Raji (cell line): ENCODE results near the gene TUG1.

Source experiments
- POLR2A ChIP-seq: IDR thresholded peaks from 2 replicates; pipeline ENCODE4 v1.6.1; 2011; ENCODE audit warnings: low read depth, low read length, control low read depth; ENCODE audit not compliant: insufficient read depth

TUG1 gene

DNA sequence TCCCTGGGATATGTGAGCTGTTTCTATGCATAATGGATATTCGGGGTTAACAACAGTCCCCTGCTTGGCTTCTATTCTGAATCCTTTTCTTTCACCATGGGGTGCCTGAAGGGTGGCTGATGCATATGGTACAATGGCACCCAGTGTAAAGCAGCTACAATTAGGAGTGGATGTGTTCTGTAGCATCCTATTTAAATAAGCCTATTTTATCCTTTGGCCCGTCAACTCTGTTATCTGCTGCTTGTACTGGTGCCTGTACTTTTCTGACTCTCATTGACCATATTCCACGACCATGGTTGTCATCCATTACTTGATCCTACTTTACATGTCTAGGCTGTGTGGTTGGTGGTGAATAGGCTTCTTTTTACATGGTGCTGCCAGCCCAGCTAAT is 1.3 kb downstream of the TUG1 start:
- no peak for TF ChIP-seq POLR2A

DNA sequence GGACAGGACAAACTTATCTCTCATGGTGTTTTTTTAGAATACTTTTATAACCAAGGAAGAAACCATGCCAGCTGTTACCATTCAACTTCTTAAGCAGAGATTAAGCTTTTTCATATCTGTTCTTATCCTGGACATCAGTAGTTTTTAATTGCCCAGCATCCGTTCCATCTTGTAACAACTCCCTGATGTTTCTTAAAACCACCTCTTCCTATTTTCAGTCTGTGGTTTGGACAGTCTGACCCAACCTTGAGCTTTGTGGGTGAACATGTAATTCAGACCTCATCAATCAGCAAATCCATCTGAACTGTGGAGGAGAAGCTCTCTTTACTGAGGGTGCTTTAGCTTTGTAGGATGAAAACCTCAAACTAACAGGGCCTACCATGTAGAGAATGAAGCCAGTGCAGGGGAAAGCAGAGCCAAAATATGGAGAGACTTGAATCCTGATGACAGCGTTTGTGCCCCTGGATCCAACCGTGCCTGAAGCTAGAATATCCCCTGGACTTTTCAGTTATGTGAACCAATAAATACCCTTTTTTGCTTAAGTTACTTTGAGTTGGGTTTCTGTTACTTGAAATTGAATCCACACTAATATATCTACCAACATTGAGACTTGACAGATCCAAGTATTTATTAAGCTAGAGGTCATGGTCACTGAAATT is 9.4 kb downstream of the TUG1 start:
- no peak for TF ChIP-seq POLR2A

DNA sequence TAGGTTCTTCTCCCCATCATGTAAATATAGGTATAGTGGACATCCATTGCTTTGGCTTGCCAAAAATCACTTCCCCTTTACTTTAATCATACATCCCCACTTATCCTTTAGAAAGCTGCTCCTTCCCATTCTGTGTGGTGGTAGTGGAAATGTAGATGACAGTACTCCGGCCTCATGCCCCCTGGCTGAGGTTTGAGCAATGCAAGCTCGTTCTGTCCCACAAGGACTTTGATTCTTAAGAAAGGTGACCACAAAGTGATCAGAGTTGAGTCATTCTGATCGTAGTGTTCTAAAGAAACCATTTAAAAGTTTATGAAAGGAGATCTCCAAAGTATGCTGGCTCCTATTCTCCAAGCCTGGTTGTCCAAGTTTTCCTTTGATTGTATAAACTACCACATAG is 10.9 kb downstream of the TUG1 start:
- TF ChIP-seq POLR2A, result no peak

GRCh38 chr22:30982512-30982911 is 13.4 kb downstream of the TUG1 start:
- no peak for TF ChIP-seq POLR2A

- TF ChIP-seq POLR2A, result no peak
Measured at GRCh38 chr22:30984317-30984716, 15.3 kb downstream of the TUG1 start.

- TF ChIP-seq POLR2A, result no peak
Measured at GRCh38 chr22:30985561-30986208, 16.6 kb downstream of the TUG1 start.

DNA sequence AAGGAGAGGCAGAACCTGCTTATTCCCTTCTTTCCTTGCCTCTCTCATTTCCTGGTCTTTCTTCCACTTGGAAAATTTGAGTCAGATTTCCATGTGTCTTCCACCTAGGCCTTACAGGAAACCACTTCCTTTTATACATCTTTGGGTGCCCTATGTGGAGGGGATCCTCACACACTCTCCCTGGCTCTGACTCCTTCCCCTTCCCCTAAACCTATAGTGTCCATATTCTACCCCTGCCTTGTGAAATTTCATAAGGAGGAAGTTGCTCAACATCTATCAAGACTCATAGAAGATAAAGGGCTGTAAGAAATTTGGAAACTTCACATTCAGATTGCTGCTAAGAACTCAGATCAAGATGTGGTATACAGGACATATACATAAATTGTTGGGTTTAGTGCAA is 20.4 kb downstream of the TUG1 start:
- no peak for TF ChIP-seq POLR2A

- no peak for TF ChIP-seq POLR2A
Measured at GRCh38 chr22:30990690-30991089, 21.6 kb downstream of the TUG1 start.

GRCh38 chr22:30992565-30992964 is 23.5 kb downstream of the TUG1 start:
- no peak for TF ChIP-seq POLR2A

GRCh38 chr22:30994960-30995359 is 25.9 kb downstream of the TUG1 start:
- no peak for TF ChIP-seq POLR2A

- TF ChIP-seq POLR2A, result no peak
Measured at GRCh38 chr22:30996462-30996861, 27.4 kb downstream of the TUG1 start.

- no peak for TF ChIP-seq POLR2A
Measured at GRCh38 chr22:30998329-30998728, 29.3 kb downstream of the TUG1 start.

DNA sequence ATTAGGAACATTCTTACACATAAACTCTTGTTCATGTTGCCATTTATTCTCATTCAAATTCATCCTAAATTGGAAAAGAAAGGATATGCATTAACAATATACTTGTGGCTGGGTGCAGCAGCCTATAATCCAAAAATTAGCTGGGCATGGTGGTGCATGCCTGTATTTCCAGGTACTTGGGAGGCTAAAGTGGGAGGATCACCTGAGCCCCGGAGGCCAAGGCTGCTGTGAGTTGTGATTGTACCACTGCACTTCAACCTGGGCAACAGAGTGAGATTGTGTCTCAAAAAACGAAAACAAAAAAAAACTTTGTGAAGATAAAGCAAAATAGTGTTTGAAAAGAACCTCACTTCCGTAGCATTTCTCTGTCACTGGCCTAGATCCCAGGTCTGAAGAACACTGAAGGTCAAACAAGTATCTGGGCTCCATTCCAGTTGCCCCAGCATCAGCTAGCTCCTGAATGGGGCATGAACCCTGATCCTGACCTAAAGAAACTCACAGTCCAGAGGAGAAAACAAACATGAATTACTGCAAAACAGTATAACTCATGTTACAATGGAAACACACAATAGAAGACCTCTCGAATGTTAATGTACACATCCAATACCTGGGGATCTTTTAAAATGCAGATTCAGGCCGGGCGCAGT is 32.2 kb downstream of the TUG1 start:
- no peak for TF ChIP-seq POLR2A

DNA sequence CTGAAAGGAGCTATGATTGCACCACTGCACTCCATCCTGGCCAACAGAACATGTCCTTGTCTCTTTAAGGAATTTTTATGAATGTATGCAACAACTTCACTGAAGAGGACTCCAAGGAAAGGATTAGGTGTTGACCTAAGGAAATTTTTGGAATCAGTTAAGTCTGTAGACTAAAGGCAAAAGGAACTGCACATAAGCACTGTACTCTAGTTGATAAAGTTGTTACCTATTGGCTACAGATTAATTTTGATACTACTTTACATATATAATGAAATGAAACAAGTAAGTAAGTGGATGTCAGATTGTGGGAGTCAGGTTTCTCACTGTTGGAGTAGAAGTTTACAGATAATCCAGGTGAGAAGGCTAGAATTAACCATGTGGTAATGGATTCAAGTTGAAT is 36.5 kb downstream of the TUG1 start:
- no peak for TF ChIP-seq POLR2A

- no peak for TF ChIP-seq POLR2A
Measured at GRCh38 chr22:31019191-31019930, 50.3 kb downstream of the TUG1 start.

DNA sequence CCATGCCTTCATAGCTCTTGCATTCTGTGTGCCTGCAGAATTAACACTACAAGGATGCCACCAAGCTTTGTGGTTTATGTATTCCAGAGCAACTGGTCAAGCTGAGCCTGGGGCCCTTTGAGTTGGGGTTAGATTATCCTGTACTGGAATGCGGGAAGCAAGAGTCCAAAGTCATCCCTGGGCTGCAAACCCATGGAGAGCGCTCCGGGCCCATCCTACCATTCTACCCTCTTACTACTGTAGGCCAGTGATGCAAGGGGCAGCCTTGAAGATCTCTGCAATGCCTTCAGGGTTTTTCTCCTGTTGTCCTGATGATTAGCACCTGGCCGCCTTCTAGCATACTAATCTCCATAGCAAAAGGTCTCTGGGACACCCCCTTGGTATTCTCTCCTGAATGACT is 51.3 kb downstream of the TUG1 start:
- no peak for TF ChIP-seq POLR2A
